H1 (cell line): ENCODE data around the gene KIZ. TPM values are rescaled to one million over a fixed set of nuclear protein-coding genes. Genes with fewer than 3 reads are reported as not detected.

Source experiments
- ATF3 ChIP-seq: IDR thresholded peaks from 2 replicates; pipeline ENCODE4 v1.6.1; 2011; ENCODE audit warnings: low read depth, mild to moderate bottlenecking, low read length; ENCODE audit not compliant: insufficient read depth
- CHD2 ChIP-seq: IDR thresholded peaks from 2 replicates; pipeline ENCODE4 v1.6.1; 2012; ENCODE audit warnings: low read length, improper control_type of control experiment
- HDAC6 ChIP-seq: IDR thresholded peaks from one replicate; pipeline ENCODE4 v1.7.1; 2012; ENCODE audit warnings: low read depth, mild to moderate bottlenecking, inconsistent platforms, low read length, moderate library complexity
- KDM1A ChIP-seq: fragments of 200-600, 300-600 bp; sonication (generic); IDR thresholded peaks from 2 replicates; pipeline ENCODE4 v1.7.1; 2016; ENCODE audit warnings: mild to moderate bottlenecking, low read length, borderline replicate concordance
- NRF1 ChIP-seq: IDR thresholded peaks from 2 replicates; pipeline ENCODE4 v1.6.1; 2011; ENCODE audit warnings: mild to moderate bottlenecking, low read depth, low read length, improper control_type of control experiment
- POLR2AphosphoS5 ChIP-seq: IDR thresholded peaks from 2 replicates; pipeline ENCODE4 v1.6.1; 2011; ENCODE audit warnings: low read depth, low read length
- SIN3A ChIP-seq, 2 experiments: IDR thresholded peaks in 1 of 2; conservative IDR thresholded peaks in 1 of 2; 2 replicates each; pipeline ENCODE4 v1.6.1; 2011 to 2012; ENCODE audit warnings: low read length in 2 of 2, improper control_type of control experiment in 1 of 2, low read depth in 1 of 2, mild to moderate bottlenecking in 1 of 2
- YY1 ChIP-seq: IDR thresholded peaks from 2 replicates; pipeline ENCODE4 v1.6.1; 2011; ENCODE audit warnings: low read depth, mild to moderate bottlenecking, low read length
- polyA plus RNA-seq, 7 experiments: library from polyadenylated mRNA; depleted of rRNA in 3 of 7; stranded (reverse) in 5 of 7; unstranded in 2 of 7; fragments of >200 nt in 5 of 7; fragments of 200-250 nt in 2 of 7; gene quantifications; 1 replicate in 5 of 7; 2 replicates in 1 of 7; 4 replicates in 1 of 7; pipeline versions ENCODE4 v1.2.1 to v1.2.3, GENCODE V29; 2011 to 2013; ENCODE audit warnings: missing spikeins in 2 of 7, mixed read lengths in 2 of 7
- total RNA-seq: library from RNA; stranded (reverse); fragmentation: NEBNext Ultra II Directional; extraction: Animal tissue kit (Norgen Biotek cat#: 25700); gene quantifications from 2 replicates; pipeline ENCODE4 v1.2.1, GENCODE V29; 2021

Gene KIZ
- total and polyA plus RNA-seq, 2 of the 8 experiments (the other 6 are each of a cell fraction or from before 2014, with no cell fraction given): 13.0 to 51.7 TPM

- TF ChIP-seq POLR2AphosphoS5 (no peak), KDM1A (no peak), CHD2 (no peak), YY1 (no peak), ATF3 (no peak), HDAC6 (no peak), NRF1 (no peak), SIN3A (conservative IDR thresholded peaks at IDR 0.05 in 1 of 2, IDR thresholded peaks at IDR 0.05 in 1 of 2; ENCODE audit: low read depth in 1 of 2, low read length in 2 of 2) (no peak)
These were observed 20.3 kb downstream of the KIZ start (continued) for GRCh38 chr20:21146215-21146614.
